Parathyroid adenoma (tissue), 2 donors: ENCODE data around the gene SOWAHA.

Experiments used
- H2AFZ ChIP-seq: fragments of 300-600 bp; sonication (generic); one replicate; pipeline ENCODE4 v1.7.0; 2017; ENCODE audit warnings: antibody characterized with exemption, mild to moderate bottlenecking
- H3K27ac ChIP-seq: fragments of 300-600 bp; sonication (generic); one replicate; pipeline ENCODE4 v1.7.0; 2017
- H3K27me3 ChIP-seq: fragments of 300-600 bp; sonication (generic); one replicate; pipeline ENCODE4 v1.7.0; 2017; ENCODE audit warnings: low read length; ENCODE audit not compliant: control insufficient read depth, insufficient read depth
- H3K36me3 ChIP-seq: fragments of 300-600 bp; sonication (generic); one replicate; pipeline ENCODE4 v1.7.0; 2017; ENCODE audit warnings: low read length; ENCODE audit not compliant: control insufficient read depth, insufficient read depth
- H3K4me1 ChIP-seq: fragments of 300-600 bp; sonication (generic); one replicate; pipeline ENCODE4 v1.7.0; 2017; ENCODE audit warnings: control low read depth
- H3K4me2 ChIP-seq: fragments of 300-600 bp; sonication (generic); one replicate; pipeline ENCODE4 v1.7.0; 2017; ENCODE audit warnings: low read length
- H3K4me3 ChIP-seq: fragments of 300-600 bp; sonication (generic); one replicate; pipeline ENCODE4 v1.7.0; 2017; ENCODE audit warnings: low read depth, low read length
- H3K79me2 ChIP-seq: fragments of 300-600 bp; sonication (generic); one replicate; pipeline ENCODE4 v1.7.0; 2017; ENCODE audit warnings: control low read depth
- H3K9ac ChIP-seq: fragments of 300-600 bp; sonication (generic); one replicate; pipeline ENCODE4 v1.7.0; 2017; ENCODE audit warnings: mild to moderate bottlenecking
- H3K9me3 ChIP-seq: fragments of 300-600 bp; sonication (generic); one replicate; pipeline ENCODE4 v1.7.0; 2017; ENCODE audit warnings: low read length; ENCODE audit not compliant: control insufficient read depth
- CTCF ChIP-seq: fragments of 300-600 bp; sonication (generic); IDR thresholded peaks from one replicate; pipeline ENCODE4 v1.7.0; 2017; ENCODE audit warnings: antibody characterized with exemption, mild to moderate bottlenecking
- donor health status: primary hyperparathyroidism.

The SOWAHA gene

GRCh38 chr5:132774406-132774805, 38.7 kb upstream of the SOWAHA start:
- H3K27ac ChIP-seq, result peak overlapping the region; percentile 55
- H3K4me1 ChIP-seq, result peaks cover 36% of the 10 kb centered on the region
- no peak overlapping the region for H3K9ac ChIP-seq
- H3K9me3 ChIP-seq, result no peaks in the 10 kb centered on the region
- TF ChIP-seq CTCF, result no peak
- H3K4me3 ChIP-seq, result no peak overlapping the region
- H3K27me3 ChIP-seq, result no peaks in the 10 kb centered on the region
- H2AFZ ChIP-seq, result peak overlapping the region; percentile 23
- peak overlapping the region; percentile 4 for H3K4me2 ChIP-seq
- no peaks in the 10 kb centered on the region for H3K36me3 ChIP-seq
- H3K79me2 ChIP-seq, result peaks cover 10% of the 10 kb centered on the region

GRCh38 chr5:132774896-132775295, 38.2 kb upstream of the SOWAHA start:
- Histone ChIP-seq H3K4me1 (peaks cover 36% of the 10 kb centered on the region), H3K9ac (no peak overlapping the region)

GRCh38 chr5:132775476-132775961, 37.6 kb upstream of the SOWAHA start:
- Histone ChIP-seq H3K27ac (peak overlapping the region; percentile 55), H3K4me3 (peak overlapping the region; percentile 19), H3K79me2 (peaks cover 6% of the 10 kb centered on the region), H3K4me2 (peak overlapping the region; percentile 70), H3K9me3 (no peaks in the 10 kb centered on the region), H3K4me1 (peaks cover 36% of the 10 kb centered on the region), H3K36me3 (no peaks in the 10 kb centered on the region), H3K9ac (no peak overlapping the region), H2AFZ (peak overlapping the region; percentile 79), H3K27me3 (no peaks in the 10 kb centered on the region)
- no peak for TF ChIP-seq CTCF

More at GRCh38 chr5:132774896-132775295, 38.2 kb upstream of the SOWAHA start:
- peak overlapping the region; percentile 55 for H3K27ac ChIP-seq
- H3K4me3 ChIP-seq, result no peak overlapping the region
- no peaks in the 10 kb centered on the region for H3K9me3 ChIP-seq
- H2AFZ ChIP-seq, result no peak overlapping the region
- H3K36me3 ChIP-seq, result no peaks in the 10 kb centered on the region
- no peaks in the 10 kb centered on the region for H3K27me3 ChIP-seq
- H3K79me2 ChIP-seq, result peaks cover 6% of the 10 kb centered on the region
- H3K4me2 ChIP-seq, result peak overlapping the region; percentile 70
- no peak for TF ChIP-seq CTCF

- Histone ChIP-seq H3K4me1 (peaks cover 36% of the 10 kb centered on the region), H3K36me3 (no peaks in the 10 kb centered on the region)
Measured at GRCh38 chr5:132776131-132776937, 36.8 kb upstream of the SOWAHA start.

More at GRCh38 chr5:132776131-132776937, 36.8 kb upstream of the SOWAHA start:
- Histone ChIP-seq H3K9me3 (no peaks in the 10 kb centered on the region), H3K27ac (peak overlapping the region; percentile 62), H3K4me2 (peak overlapping the region; percentile 70), H3K27me3 (no peaks in the 10 kb centered on the region), H2AFZ (peak overlapping the region; percentile 79), H3K79me2 (peaks cover 6% of the 10 kb centered on the region), H3K9ac (no peak overlapping the region), H3K4me3 (peak overlapping the region; percentile 64)
- no peak for TF ChIP-seq CTCF
